HG02973 (cell line): ENCODE measurements around the gene PPFIA4.

Experiments
- ATAC-seq: cut with Tn5 transposase; IDR thresholded peaks from one replicate; pipeline ENCODE4 v1.9.1; 2021; ENCODE audit warnings: moderate library complexity; ENCODE audit not compliant: unreplicated experiment

The PPFIA4 gene

GRCh38 chr1:203124546-203125317, 98.4 kb downstream of the PPFIA4 start:
- no peak for ATAC-seq

GRCh38 chr1:203126151-203126865, 100.0 kb downstream of the PPFIA4 start:
- no peak for ATAC-seq

- ATAC-seq = no peak
These were observed 100.8 kb downstream of the PPFIA4 start for GRCh38 chr1:203126866-203127665.

DNA sequence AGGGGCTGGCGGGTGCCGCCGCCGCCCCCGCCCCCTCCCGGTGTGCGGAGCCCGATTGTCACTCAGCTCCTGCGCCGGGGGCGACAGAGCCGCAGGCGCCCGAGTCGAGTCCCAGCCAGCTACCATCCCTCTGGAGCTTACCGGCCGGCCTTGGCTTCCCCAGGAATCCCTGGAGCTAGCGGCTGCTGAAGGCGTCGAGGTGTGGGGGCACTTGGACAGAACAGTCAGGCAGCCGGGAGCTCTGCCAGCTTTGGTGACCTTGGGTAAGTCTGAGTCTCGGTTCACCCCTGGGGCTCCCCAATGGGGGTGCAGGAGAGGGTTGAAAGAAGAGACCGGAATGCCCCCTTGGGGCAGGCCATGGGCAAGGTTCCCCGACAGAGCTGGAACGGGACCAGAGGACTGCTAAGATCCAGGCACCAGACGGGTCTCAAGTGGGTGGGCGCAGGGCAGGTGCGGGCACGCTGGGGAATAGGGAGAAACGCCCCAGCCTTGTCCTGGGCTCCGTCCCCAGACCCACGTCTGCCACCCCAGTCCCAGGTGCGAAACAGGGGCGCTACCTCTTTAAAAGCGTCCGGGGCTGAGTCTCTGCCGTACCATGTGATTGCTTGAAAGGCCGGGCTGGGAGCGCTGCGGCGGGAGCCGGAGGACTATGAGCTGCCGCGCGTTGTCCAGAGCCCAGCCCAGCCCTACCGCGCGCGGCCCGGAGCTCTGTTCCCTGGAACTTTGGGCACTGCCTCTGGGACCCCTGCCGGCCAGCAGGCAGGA, 101.6 kb downstream of the PPFIA4 start, which contains the start of gene ADORA1:
Gene ADORA1 (plus strand): TSS at position 61 of the 765 bp plus-strand sequence. CDS start 1,116 bp downstream, outside the sequence.
- ATAC-seq = no peak

DNA sequence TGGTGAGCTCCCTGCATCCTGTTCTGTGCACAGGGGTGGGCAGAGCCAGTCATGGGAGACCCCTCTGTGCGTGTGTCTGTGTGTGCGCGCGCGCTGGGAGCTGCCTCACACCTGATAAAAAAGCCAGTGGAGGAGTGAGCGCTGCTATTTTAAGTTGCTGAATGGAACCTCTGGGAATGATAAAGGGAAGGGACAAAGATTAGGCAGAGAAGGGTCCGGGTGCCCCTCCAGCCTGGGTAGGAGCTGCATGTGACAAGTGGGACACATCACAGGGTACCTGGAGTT, 102.1 kb downstream of the PPFIA4 start:
- ATAC-seq = no peak
